ENCODE data around the gene HSD17B14.
"Not testable (repeated sequence)": the region's sequence is repeated elsewhere in the genome, so short reads cannot be mapped to it uniquely, and the experiment has no call there.

The HSD17B14 gene

DNA sequence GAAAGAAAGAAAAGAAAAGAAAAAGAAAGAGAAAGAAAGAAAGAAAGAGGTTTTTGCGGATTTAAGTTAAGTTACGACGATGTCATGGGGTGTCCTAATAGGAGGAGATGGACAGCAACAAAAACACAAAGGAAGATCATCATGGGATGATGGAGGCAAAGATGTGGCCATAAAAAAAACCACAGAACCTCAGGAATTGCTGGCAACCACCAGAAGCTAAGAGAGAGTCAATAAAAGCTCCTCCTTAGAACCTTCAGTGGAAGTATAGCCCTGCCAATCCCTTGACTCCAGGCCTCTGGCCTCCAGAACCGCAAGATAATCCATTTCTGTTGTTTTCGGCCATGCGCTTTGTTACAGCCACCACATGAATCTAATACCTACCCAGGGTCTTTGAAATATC lies 20.6 kb upstream of the HSD17B14 start:
- Histone ChIP-seq H3K4me3 (ENCODE audit: severe bottlenecking) (no peak overlapping the region), H3K27ac (ENCODE audit: poor library complexity, severe bottlenecking) (no peak overlapping the region), H3K27me3 (ENCODE audit: insufficient read depth, poor library complexity, severe bottlenecking) (no peaks in the 10 kb centered on the region), H3K4me1 (ENCODE audit: insufficient read depth, poor library complexity, severe bottlenecking) (no peaks in the 10 kb centered on the region), H3K36me3 (ENCODE audit: low read depth) (no peaks in the 10 kb centered on the region), H3K9me3 (ENCODE audit: severe bottlenecking) (no peaks in the 10 kb centered on the region)
- TF ChIP-seq, protein P1, sequence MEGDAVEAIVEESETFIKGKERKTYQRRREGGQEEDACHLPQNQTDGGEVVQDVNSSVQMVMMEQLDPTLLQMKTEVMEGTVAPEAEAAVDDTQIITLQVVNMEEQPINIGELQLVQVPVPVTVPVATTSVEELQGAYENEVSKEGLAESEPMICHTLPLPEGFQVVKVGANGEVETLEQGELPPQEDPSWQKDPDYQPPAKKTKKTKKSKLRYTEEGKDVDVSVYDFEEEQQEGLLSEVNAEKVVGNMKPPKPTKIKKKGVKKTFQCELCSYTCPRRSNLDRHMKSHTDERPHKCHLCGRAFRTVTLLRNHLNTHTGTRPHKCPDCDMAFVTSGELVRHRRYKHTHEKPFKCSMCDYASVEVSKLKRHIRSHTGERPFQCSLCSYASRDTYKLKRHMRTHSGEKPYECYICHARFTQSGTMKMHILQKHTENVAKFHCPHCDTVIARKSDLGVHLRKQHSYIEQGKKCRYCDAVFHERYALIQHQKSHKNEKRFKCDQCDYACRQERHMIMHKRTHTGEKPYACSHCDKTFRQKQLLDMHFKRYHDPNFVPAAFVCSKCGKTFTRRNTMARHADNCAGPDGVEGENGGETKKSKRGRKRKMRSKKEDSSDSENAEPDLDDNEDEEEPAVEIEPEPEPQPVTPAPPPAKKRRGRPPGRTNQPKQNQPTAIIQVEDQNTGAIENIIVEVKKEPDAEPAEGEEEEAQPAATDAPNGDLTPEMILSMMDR (IDR thresholded peaks at IDR 0.05; ENCODE audit: poor library complexity, severe bottlenecking) = no peak
- DNase-seq (ENCODE audit: low spot score) (no peak), ATAC-seq (ENCODE audit: low read depth) (no peak)

DNA sequence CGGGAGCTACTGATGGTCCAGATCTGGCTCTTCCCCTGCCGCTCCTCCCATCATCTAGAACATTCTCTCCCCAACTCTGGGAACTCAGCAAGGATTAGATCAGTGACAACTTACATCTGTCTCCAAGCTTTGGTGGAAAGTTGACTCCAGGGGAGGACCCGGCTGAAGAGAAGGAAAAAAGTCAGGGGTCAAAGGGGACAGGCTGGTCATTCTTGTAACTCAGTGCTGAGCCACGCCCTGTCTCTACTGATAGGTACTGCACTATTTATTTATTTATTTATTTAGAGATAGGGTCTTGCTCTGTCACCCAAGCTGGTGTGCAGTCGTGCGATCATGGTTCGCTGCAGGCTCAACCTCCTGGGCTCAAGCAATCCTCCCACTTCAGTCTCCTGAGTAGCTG lies 17.8 kb upstream of the HSD17B14 start:
- Histone ChIP-seq H3K27ac (ENCODE audit: poor library complexity, severe bottlenecking) (no peak overlapping the region), H3K4me3 (ENCODE audit: severe bottlenecking) (no peak overlapping the region), H3K4me1 (ENCODE audit: insufficient read depth, poor library complexity, severe bottlenecking) (no peaks in the 10 kb centered on the region), H3K9me3 (ENCODE audit: severe bottlenecking) (no peaks in the 10 kb centered on the region), H3K36me3 (ENCODE audit: low read depth) (no peaks in the 10 kb centered on the region), H3K27me3 (ENCODE audit: insufficient read depth, poor library complexity, severe bottlenecking) (no peaks in the 10 kb centered on the region)
- TF ChIP-seq, protein P1 (IDR thresholded peaks at IDR 0.05; ENCODE audit: poor library complexity, severe bottlenecking) = no peak
- ATAC-seq (ENCODE audit: low read depth) (no peak), DNase-seq (ENCODE audit: low spot score) (no peak)

DNA sequence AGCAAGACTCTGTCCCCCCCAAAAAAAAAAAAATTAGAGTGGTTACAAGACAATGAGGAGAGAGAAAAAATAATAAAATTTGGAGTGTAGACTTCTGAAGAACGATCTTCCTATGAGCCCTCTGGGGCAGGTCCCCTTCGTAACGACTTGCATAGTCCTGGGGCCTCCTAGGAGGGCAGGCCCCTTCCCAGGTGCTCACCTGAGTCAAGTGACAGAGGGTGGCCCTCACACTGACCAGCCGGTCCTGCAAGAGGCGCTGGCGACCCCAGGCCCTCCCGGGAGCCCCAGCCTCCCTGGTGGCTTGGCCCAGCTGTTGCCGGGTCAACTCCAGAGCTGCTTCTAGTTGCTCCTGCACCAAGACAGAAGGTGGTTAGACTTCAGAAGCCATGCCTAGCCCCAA lies 17.2 kb upstream of the HSD17B14 start:
- Histone ChIP-seq H3K9me3 (ENCODE audit: severe bottlenecking) (no peaks in the 10 kb centered on the region), H3K4me1 (ENCODE audit: insufficient read depth, poor library complexity, severe bottlenecking) (no peaks in the 10 kb centered on the region), H3K36me3 (ENCODE audit: low read depth) (no peaks in the 10 kb centered on the region), H3K27ac (ENCODE audit: poor library complexity, severe bottlenecking) (no peak overlapping the region), H3K4me3 (ENCODE audit: severe bottlenecking) (no peak overlapping the region), H3K27me3 (ENCODE audit: insufficient read depth, poor library complexity, severe bottlenecking) (no peaks in the 10 kb centered on the region)
- DNase-seq (ENCODE audit: low spot score) = no peak
- TF ChIP-seq, protein P1 (IDR thresholded peaks at IDR 0.05; ENCODE audit: poor library complexity, severe bottlenecking) = no peak
- ATAC-seq (ENCODE audit: low read depth) = no peak

DNA sequence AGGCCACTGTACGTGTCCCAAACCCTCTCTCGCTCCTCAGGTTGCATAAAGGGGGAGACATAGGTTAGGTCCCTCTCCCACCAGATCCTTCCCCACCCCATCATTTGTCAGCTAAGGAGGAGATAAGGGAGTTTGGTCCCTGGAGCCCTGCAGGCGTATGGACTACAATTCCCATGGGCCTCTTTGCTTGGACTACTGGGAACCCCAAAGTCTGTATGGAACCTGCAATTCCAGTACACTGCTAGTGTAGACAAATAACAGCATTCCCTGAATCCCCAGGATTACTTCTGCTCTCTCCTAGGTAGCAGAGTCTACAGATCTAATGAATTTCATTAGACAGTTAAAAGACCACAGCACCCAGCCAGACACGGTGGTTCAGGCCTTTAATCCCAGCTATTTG lies 16.0 kb upstream of the HSD17B14 start:
- Histone ChIP-seq H3K4me3 (ENCODE audit: severe bottlenecking) (no peak overlapping the region), H3K9me3 (ENCODE audit: severe bottlenecking) (no peaks in the 10 kb centered on the region), H3K4me1 (ENCODE audit: insufficient read depth, poor library complexity, severe bottlenecking) (no peaks in the 10 kb centered on the region), H3K27ac (ENCODE audit: poor library complexity, severe bottlenecking) (no peak overlapping the region), H3K36me3 (ENCODE audit: low read depth) (no peaks in the 10 kb centered on the region), H3K27me3 (ENCODE audit: insufficient read depth, poor library complexity, severe bottlenecking) (no peaks in the 10 kb centered on the region)
- ATAC-seq (ENCODE audit: low read depth) (no peak), DNase-seq (ENCODE audit: low spot score) (no peak)
- TF ChIP-seq, protein P1 (IDR thresholded peaks at IDR 0.05; ENCODE audit: poor library complexity, severe bottlenecking) = no peak

DNA sequence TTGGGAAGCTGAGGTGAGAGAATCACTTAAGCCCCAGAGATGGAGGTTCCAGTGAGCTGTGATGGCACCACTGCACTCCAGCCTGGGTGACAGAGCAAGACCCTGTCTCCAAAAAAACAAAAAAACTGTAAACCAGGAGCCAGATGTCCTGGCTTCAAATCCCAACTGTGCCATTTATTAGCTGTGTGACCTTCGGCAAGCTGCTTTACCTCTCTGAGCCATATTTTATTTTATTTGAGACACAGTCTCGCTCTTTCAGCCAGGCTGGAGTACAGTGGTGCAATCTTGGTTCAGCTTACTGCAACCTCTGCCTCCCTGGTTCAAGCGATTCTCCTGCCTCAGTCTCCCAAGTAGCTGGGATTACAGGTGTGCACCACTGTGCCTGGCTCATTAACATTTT lies 10.4 kb upstream of the HSD17B14 start:
- not testable (repeated sequence) for H3K27ac ChIP-seq (ENCODE audit: poor library complexity, severe bottlenecking); ATAC-seq (ENCODE audit: low read depth); H3K27me3 ChIP-seq (ENCODE audit: insufficient read depth, poor library complexity, severe bottlenecking); DNase-seq (ENCODE audit: low spot score); H3K9me3 ChIP-seq (ENCODE audit: severe bottlenecking); H3K36me3 ChIP-seq (ENCODE audit: low read depth); H3K4me3 ChIP-seq (ENCODE audit: severe bottlenecking); H3K4me1 ChIP-seq (ENCODE audit: insufficient read depth, poor library complexity, severe bottlenecking)
